GM23338 (cell line): ENCODE measurements around the gene CNGA1. TPM values are rescaled to one million over a fixed set of nuclear protein-coding genes. Genes with fewer than 3 reads are reported as not detected.

Experiments
- ATAC-seq: fragments of 200-7000 bp; cut with Tn5 transposase; 3 replicates; pipeline ENCODE4 v1.9.1; 2020
- DNase-seq: peaks from one replicate; pipeline ENCODE4 v3.0.0-alpha.2; 2015; ENCODE audit warnings: low spot score
- H2AFZ ChIP-seq: fragments of 200-600 bp; sonication (generic); 2 replicates; pipeline ENCODE4 v1.8.0; 2016; ENCODE audit warnings: antibody characterized with exemption, mild to moderate bottlenecking, moderate library complexity
- H3F3A ChIP-seq: fragments of 200-600 bp; sonication (generic); replicated peaks from 2 replicates; pipeline ENCODE4 v1.8.0; 2017; ENCODE audit warnings: antibody characterized with exemption, mixed run types, low read depth
- H3K27ac ChIP-seq: fragments of 200-600 bp; sonication (generic); 2 replicates; pipeline ENCODE4 v1.6.1; 2016; ENCODE audit warnings: low read depth
- H3K27me3 ChIP-seq: fragments of 200-600 bp; sonication (generic); 2 replicates; pipeline ENCODE4 v1.8.0; 2016; ENCODE audit warnings: mild to moderate bottlenecking, mixed run types, moderate library complexity; ENCODE audit not compliant: insufficient read depth
- H3K36me3 ChIP-seq: fragments of 200-600 bp; sonication (generic); 2 replicates; pipeline ENCODE4 v1.8.0; 2016; ENCODE audit warnings: mild to moderate bottlenecking; ENCODE audit not compliant: insufficient read depth
- H3K4me1 ChIP-seq: fragments of 200-600 bp; sonication (generic); 2 replicates; pipeline ENCODE4 v1.8.0; 2016; ENCODE audit warnings: mild to moderate bottlenecking, moderate library complexity; ENCODE audit not compliant: insufficient read depth
- H3K4me2 ChIP-seq: fragments of 200-600 bp; sonication (generic); 2 replicates; pipeline ENCODE4 v1.7.1; 2017; ENCODE audit warnings: mixed run types
- H3K4me3 ChIP-seq: fragments of 200-600 bp; sonication (generic); 2 replicates; pipeline ENCODE4 v1.6.1; 2016; ENCODE audit warnings: mixed run types
- H3K79me2 ChIP-seq: fragments of 200-600 bp; sonication (generic); replicated peaks from 2 replicates; pipeline ENCODE4 v1.8.0; 2017; ENCODE audit warnings: mild to moderate bottlenecking; ENCODE audit not compliant: insufficient read depth
- H3K9me2 ChIP-seq: fragments of 200-600 bp; sonication (generic); 2 replicates; pipeline ENCODE4 v1.8.0; 2017; ENCODE audit not compliant: insufficient read depth
- H4K20me1 ChIP-seq: fragments of 200-600 bp; sonication (generic); replicated peaks from 2 replicates; pipeline ENCODE4 v1.8.0; 2017; ENCODE audit warnings: mild to moderate bottlenecking; ENCODE audit not compliant: insufficient read depth
- H3K27ac Mint-ChIP-seq: 2 replicates; pipeline ENCODE4 v1.8.0; 2020; ENCODE audit warnings: inconsistent platforms, mild to moderate bottlenecking, moderate library complexity, mixed read lengths
- H3K27me3 Mint-ChIP-seq: 3 replicates; pipeline ENCODE4 v1.8.0; 2022; ENCODE audit warnings: low read depth, mild to moderate bottlenecking, moderate library complexity, mixed read lengths, inconsistent platforms; ENCODE audit not compliant: insufficient read depth, poor library complexity
- H3K36me3 Mint-ChIP-seq: 3 replicates; pipeline ENCODE4 v1.8.0; 2021; ENCODE audit warnings: low read depth, mild to moderate bottlenecking, inconsistent platforms, moderate library complexity, mixed read lengths
- H3K4me1 Mint-ChIP-seq: 3 replicates; pipeline ENCODE4 v1.8.0; 2020; ENCODE audit warnings: mild to moderate bottlenecking, inconsistent platforms, mixed read lengths
- H3K4me3 Mint-ChIP-seq: 3 replicates; pipeline ENCODE4 v1.8.0; 2021; ENCODE audit warnings: moderate library complexity, mild to moderate bottlenecking, inconsistent platforms, mixed read lengths
- H3K9me3 Mint-ChIP-seq: 3 replicates; pipeline ENCODE4 v1.8.0; 2020; ENCODE audit warnings: moderate library complexity, mild to moderate bottlenecking, inconsistent platforms, mixed read lengths
- CREB1 ChIP-seq: fragments of 250-450 bp; sonication (Bioruptor Pico); IDR thresholded peaks from 2 replicates; pipeline ENCODE4 v1.5.0; 2020; ENCODE audit warnings: low read depth, mild to moderate bottlenecking, moderate library complexity
- NANOG ChIP-seq: IDR thresholded peaks from 2 replicates; pipeline ENCODE4 v1.6.1; 2016; ENCODE audit warnings: antibody characterized with exemption, borderline replicate concordance
- REST ChIP-seq: IDR thresholded peaks from one replicate; pipeline ENCODE4 v1.6.1; 2018; ENCODE audit warnings: antibody characterized with exemption; ENCODE audit not compliant: unreplicated experiment
- ZNF462 ChIP-seq: fragments of 250-450 bp; sonication (Bioruptor Pico); IDR thresholded peaks from 2 replicates; pipeline ENCODE4 v1.5.0; 2020; ENCODE audit warnings: mild to moderate bottlenecking, moderate library complexity
- polyA plus RNA-seq: library from polyadenylated mRNA; unstranded; fragments of >200 nt; fragmentation: Nextera tagmentation; extraction: Ambion mirVana; gene quantifications from 2 replicates; pipeline ENCODE4 v1.2.1, GENCODE V29; 2016
- total RNA-seq: library from RNA; depleted of rRNA; stranded (reverse); fragments of >200 nt; shearing (Covaris generic); gene quantifications from 2 replicates; pipeline ENCODE4 v1.2.3, GENCODE V29; 2014

The CNGA1 gene
- total and polyA plus RNA-seq, 2 experiments from 2014 or later: 3.3 to 4.9 TPM

GRCh38 chr4:48031802-48032525 lies 15.5 kb upstream of the CNGA1 start (continued):
- TF ChIP-seq REST (no peak), ZNF462 (CRISPR knock-in tag) (no peak)

GRCh38 chr4:48030470-48030869 lies 14.0 kb upstream of the CNGA1 start:
- Histone ChIP-seq H3K27ac (peak overlapping the region; percentile 29; the same call in 1 of the 2 replicates), H3K4me2 (peak overlapping the region; percentile 33; the same call in 1 of the 2 replicates), H3K36me3 (no peaks in the 10 kb centered on the region), H4K20me1 (no peaks in the 10 kb centered on the region), H3K79me2 (no peaks in the 10 kb centered on the region), H2AFZ (no peak overlapping the region), H3K4me1 (peaks cover 29% of the 10 kb centered on the region), H3K9me2 (no peaks in the 10 kb centered on the region), H3K27me3 (no peaks in the 10 kb centered on the region), H3F3A (no peaks in the 10 kb centered on the region), H3K4me3 (no peak overlapping the region)
- no peaks in the 10 kb centered on the region for H3K9me3 Mint-ChIP-seq
- peak overlapping the region; percentile 1; the same call in 1 of the 3 replicates for H3K4me3 Mint-ChIP-seq
- H3K27me3 Mint-ChIP-seq: no peaks in the 10 kb centered on the region
- peak overlapping the region; percentile 79 for H3K27ac Mint-ChIP-seq
- peak; percentile 23 for DNase-seq
- H3K36me3 Mint-ChIP-seq: peaks cover 10% of the 10 kb centered on the region
- ATAC-seq: peak; percentile 61
- H3K4me1 Mint-ChIP-seq: peaks cover 35% of the 10 kb centered on the region
- no peak for TF ChIP-seq NANOG
- no peak for TF ChIP-seq CREB1
- no peak for TF ChIP-seq ZNF462 (CRISPR knock-in tag)
